GM13977 (cell line): ENCODE measurements around the gene RPL3.

Experiments used
- DNase-seq: peaks from one replicate; pipeline ENCODE4 v3.0.0; 2012; ENCODE audit warnings: low spot score
- in situ Hi-C: fragments of 300-500 bp; cut with MboI; formaldehyde crosslinking; loops from one replicate; pipeline ENCODE4 v1.12.0; 2022; ENCODE audit warnings: low sequenced_read_pairs, low pct_unique_long_range_greater_than_20kb, mixed read lengths, inconsistent platforms; ENCODE audit not compliant: unreplicated experiment
- TF ChIP-seq, protein P1 (sequence below): IDR thresholded peaks from 2 replicates; pipeline ENCODE4 v1.5.1; 2012; ENCODE audit warnings: mild to moderate bottlenecking, control low read depth; ENCODE audit not compliant: insufficient read depth; ENCODE audit errors: extremely low read depth, missing control alignments

RPL3 gene

GRCh38 chr22:39282645-39283321 is 36.6 kb downstream of the RPL3 start:
- in situ Hi-C loops, result no loop called here
- TF ChIP-seq, protein P1, sequence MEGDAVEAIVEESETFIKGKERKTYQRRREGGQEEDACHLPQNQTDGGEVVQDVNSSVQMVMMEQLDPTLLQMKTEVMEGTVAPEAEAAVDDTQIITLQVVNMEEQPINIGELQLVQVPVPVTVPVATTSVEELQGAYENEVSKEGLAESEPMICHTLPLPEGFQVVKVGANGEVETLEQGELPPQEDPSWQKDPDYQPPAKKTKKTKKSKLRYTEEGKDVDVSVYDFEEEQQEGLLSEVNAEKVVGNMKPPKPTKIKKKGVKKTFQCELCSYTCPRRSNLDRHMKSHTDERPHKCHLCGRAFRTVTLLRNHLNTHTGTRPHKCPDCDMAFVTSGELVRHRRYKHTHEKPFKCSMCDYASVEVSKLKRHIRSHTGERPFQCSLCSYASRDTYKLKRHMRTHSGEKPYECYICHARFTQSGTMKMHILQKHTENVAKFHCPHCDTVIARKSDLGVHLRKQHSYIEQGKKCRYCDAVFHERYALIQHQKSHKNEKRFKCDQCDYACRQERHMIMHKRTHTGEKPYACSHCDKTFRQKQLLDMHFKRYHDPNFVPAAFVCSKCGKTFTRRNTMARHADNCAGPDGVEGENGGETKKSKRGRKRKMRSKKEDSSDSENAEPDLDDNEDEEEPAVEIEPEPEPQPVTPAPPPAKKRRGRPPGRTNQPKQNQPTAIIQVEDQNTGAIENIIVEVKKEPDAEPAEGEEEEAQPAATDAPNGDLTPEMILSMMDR, result no peak

DNA sequence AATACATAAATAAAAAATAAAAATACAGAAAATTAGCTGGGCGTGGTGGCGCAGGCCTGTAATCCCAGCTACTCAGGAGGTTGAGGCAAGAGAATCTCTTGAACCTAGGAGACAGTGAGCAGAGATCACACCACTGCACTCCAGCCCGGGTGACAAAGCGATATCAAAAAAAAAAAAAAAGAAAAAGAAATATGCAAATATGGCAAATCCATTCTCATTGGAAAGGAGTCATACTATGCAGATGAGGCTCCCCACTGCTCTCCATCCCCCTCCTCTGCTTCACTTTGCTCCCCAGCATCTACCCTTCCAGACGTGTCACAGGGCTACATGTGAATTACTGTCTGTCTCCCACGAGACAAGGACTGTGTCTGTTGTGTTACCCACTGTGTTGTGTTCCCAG is 38.3 kb downstream of the RPL3 start:
- TF ChIP-seq, protein P1, result no peak
- no peak for DNase-seq
- in situ Hi-C loops, result no loop called here

More at GRCh38 chr22:39282645-39283321, 36.6 kb downstream of the RPL3 start:
- no peak for DNase-seq

DNA sequence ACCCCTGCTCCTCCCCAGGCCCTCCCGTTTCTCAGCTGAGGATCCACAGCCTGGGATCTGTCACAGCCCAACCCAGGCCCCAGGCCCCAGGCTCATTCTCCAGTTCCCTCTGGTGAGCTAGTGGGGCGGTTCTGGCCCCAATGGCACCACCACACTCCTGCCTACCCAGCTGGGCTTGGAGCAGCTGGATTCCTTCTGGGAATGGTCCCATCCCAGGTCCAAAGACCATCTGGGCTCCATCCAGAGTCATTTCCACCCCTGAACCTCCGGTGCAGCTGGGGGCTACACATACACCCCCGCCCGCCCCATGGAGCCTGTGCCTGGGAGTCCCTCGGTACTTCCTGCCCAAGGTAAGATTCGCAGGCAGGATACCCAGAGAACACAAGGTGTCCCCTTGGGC is 39.2 kb downstream of the RPL3 start:
- in situ Hi-C loops, result no loop called here
- TF ChIP-seq, protein P1, result no peak
- DNase-seq, result no peak

GRCh38 chr22:39279170-39279850 is 40.1 kb downstream of the RPL3 start:
- TF ChIP-seq, protein P1, result no peak
- in situ Hi-C loops, result no loop called here
- no peak for DNase-seq

DNA sequence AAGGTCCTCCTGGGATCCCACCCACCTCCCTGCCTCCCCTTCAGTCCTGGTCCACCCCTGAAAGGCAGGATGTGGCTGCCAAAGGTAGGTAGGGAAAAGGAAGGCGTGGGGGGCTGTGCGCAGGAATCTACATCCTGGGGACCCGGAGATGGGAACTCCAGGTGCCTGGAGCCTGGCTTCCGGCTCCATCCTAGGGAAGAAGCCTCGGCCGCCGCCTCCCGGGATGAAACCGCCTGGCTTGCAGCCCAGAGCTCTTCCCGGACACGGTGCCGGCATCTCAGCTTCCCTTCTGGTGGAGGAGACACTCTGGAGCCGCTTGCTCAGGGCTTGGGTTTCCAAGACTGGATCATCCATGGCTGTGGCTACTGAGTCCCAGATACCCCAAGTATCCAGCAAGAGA is 41.4 kb downstream of the RPL3 start:
- TF ChIP-seq, protein P1, result no peak
- DNase-seq, result no peak
- in situ Hi-C loops, result no loop called here

GRCh38 chr22:39277142-39277607 is 42.2 kb downstream of the RPL3 start:
- DNase-seq, result no peak
- TF ChIP-seq, protein P1, result no peak
- in situ Hi-C loops, result no loop called here
